SK-N-MC (cell line): ENCODE measurements around the gene NMNAT1.

Source experiments
- DNase-seq: peaks from one replicate; pipeline ENCODE4 v3.0.0-alpha.2; 2011; ENCODE audit warnings: low read depth, low spot score
- H3K27ac ChIP-seq: fragments of 200-600 bp; sonication (generic); 2 replicates; pipeline ENCODE4 v1.5.1; 2016; ENCODE audit warnings: mixed run types
- H3K36me3 ChIP-seq: fragments of 200-600 bp; sonication (generic); 2 replicates; pipeline ENCODE4 v1.6.1; 2017; ENCODE audit warnings: antibody characterized with exemption, low read length, mixed read lengths; ENCODE audit not compliant: insufficient read depth
- H3K4me3 ChIP-seq: fragments of 200-600 bp; sonication (generic); 2 replicates; pipeline ENCODE4 v1.5.1; 2016
- H3K9ac ChIP-seq: fragments of 200-600 bp; sonication (generic); 2 replicates; pipeline ENCODE4 v1.8.0; 2017; ENCODE audit warnings: mixed run types, mixed read lengths; ENCODE audit not compliant: insufficient read length
- H3K9me3 ChIP-seq: fragments of 200-600 bp; sonication (generic); 2 replicates; pipeline ENCODE4 v1.6.1; 2017; ENCODE audit warnings: low read depth, mild to moderate bottlenecking, antibody characterized with exemption, low read length, moderate library complexity, mixed read lengths
- EZH2 ChIP-seq: fragments of 200-600 bp; sonication (generic); IDR thresholded peaks from one replicate; pipeline ENCODE4 v1.6.1; 2017; ENCODE audit warnings: antibody characterized with exemption
- FOXP2 ChIP-seq: optimal IDR thresholded peaks from 2 replicates; pipeline ENCODE3; 2011; ENCODE audit warnings: mild to moderate bottlenecking, moderate library complexity; ENCODE audit not compliant: insufficient read depth; ENCODE audit errors: extremely low read length, control extremely low read depth
- POLR2AphosphoS5 ChIP-seq: IDR thresholded peaks from 2 replicates; pipeline ENCODE4 v1.6.1; 2012; ENCODE audit warnings: mild to moderate bottlenecking, low read depth, low read length, borderline replicate concordance

The NMNAT1 gene

DNA sequence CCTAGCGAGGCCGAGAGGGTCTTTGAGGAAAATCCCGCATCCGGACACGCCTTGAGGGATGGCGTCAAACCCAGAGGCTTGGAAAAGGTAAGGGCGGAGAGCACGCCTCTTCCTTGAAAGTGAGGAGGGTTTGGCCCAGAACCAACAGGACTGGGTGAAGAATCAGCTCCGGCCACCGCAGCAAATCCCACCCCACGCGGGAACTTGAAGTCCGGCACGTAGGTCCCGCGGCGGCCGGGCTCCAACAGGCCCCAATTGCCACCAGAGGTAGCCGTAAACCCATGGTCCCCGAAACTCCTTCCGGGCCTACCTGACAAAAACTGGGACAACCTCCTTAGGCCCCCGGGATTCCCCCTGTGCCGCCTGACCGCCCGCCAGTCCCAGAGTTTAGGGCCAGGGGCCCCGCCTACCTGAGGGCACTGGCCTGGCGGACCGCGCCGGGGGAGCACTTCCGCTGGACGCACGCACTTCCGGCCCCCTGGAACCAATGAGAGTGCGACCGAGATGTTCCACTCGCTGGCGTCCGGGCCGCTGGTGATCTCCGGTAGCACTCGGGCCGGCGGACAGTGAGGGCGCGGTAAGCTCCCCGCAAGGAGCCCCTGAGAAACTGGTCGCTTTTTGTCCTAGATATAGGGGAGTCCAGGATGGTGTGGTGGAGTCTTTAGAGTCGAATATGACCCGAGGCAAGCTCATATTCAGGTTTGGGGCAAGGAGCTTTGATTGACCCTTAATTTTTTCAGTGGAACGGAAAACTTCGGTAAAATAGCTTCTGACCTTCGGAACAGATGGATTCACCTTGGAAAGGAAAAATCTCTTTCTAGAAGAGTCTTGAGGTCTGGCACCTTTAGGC, at the start of gene NMNAT1, which contains the start of gene LZIC:
NMNAT1 (plus strand) TSS at position 537 of the 850 bp plus-strand sequence. CDS start 28,599 bp downstream, outside the sequence.
LZIC (minus strand) TSS at position 453 of the 850 bp plus-strand sequence. CDS start 6,772 bp downstream, outside the sequence.
- DNase-seq: no peak
- Histone ChIP-seq H3K9ac (peak within 1 kb of the TSS; percentile 98), H3K27ac (peak within 1 kb of the TSS; percentile 67; the same call in 1 of the 2 replicates), H3K36me3 (peaks cover 5% of the 10 kb centered on the region; the same call in 1 of the 2 replicates), H3K9me3 (no peaks in the 10 kb centered on the region), H3K4me3 (peak within 1 kb of the TSS; percentile 95)
- peak; percentile 37 for TF ChIP-seq FOXP2
- TF ChIP-seq EZH2: no peak
- peak; percentile 97 for TF ChIP-seq POLR2AphosphoS5

DNA sequence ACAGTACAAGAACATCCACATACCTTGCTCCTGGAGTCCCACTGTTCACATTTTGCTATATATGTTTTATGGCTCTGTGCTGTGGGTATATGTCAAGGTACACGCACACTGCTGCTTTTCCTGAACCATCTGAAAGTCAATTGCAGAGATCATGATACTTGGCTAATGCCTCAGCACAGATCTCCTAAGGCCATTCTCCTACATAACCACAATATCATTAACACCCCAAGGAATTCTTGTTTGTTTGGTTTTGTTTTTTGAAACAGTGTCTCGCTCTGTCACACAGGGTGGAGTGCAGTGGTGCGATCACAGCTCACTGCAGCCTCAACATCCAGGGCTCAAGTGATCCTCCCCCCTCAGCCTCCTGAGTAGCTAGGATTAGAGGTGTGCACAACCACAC, 49.2 kb upstream of the NMNAT1 start:
- no peak for DNase-seq
- H3K27ac ChIP-seq: peak overlapping the region; percentile 20; the same call in 1 of the 2 replicates
- H3K9ac ChIP-seq: no peak overlapping the region
- H3K36me3 ChIP-seq: no peaks in the 10 kb centered on the region
- no peak overlapping the region for H3K4me3 ChIP-seq
- H3K9me3 ChIP-seq: no peaks in the 10 kb centered on the region
- TF ChIP-seq POLR2AphosphoS5: no peak
- TF ChIP-seq EZH2: no peak
- no peak for TF ChIP-seq FOXP2

DNA sequence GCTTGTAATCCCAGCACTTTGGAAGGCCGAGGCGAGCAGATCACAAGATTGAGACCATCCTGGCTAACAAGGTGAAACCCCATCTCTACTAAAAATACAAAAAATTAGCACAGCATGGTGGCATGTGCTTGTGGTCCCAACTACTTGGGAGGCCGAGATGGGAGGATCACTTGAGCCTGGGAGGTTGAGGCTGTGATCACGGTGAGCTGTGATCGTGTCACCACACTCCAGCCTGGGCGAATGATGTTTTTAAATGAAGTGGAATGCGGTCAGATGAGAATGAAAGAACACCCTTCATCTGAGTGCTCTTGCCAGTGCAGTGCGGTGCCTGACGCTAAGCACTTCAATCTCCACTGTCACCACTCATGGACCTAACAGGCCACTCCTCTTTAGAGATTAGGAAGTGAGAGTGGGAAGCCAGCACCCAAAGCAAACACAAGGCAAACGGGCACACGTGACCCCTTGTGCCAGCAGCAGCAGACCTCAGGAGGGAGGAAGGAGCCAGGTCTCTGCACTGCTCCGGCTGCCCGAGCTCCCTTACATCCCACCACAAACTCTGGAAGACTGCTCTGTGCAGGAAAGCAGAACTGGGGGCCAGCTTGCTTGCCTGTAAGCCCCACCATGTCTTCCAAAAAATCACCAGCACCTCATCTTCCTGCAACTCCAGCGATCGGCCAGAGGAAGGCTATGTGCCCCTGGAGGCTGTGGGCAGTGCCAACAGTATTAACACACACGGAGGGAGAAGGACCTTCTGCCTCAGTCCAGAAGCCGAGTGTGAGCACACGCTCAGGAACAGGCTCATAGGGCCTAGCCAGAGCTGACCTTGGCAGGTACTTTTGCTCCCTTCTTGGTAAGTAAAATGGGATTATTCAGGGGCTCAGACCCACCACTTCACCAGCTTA, 42.9 kb upstream of the NMNAT1 start:
- Histone ChIP-seq H3K36me3 (no peaks in the 10 kb centered on the region), H3K9me3 (no peaks in the 10 kb centered on the region), H3K9ac (no peak overlapping the region), H3K27ac (no peak overlapping the region), H3K4me3 (no peak overlapping the region)
- DNase-seq: no peak
- TF ChIP-seq FOXP2 (no peak), POLR2AphosphoS5 (no peak), EZH2 (no peak)

DNA sequence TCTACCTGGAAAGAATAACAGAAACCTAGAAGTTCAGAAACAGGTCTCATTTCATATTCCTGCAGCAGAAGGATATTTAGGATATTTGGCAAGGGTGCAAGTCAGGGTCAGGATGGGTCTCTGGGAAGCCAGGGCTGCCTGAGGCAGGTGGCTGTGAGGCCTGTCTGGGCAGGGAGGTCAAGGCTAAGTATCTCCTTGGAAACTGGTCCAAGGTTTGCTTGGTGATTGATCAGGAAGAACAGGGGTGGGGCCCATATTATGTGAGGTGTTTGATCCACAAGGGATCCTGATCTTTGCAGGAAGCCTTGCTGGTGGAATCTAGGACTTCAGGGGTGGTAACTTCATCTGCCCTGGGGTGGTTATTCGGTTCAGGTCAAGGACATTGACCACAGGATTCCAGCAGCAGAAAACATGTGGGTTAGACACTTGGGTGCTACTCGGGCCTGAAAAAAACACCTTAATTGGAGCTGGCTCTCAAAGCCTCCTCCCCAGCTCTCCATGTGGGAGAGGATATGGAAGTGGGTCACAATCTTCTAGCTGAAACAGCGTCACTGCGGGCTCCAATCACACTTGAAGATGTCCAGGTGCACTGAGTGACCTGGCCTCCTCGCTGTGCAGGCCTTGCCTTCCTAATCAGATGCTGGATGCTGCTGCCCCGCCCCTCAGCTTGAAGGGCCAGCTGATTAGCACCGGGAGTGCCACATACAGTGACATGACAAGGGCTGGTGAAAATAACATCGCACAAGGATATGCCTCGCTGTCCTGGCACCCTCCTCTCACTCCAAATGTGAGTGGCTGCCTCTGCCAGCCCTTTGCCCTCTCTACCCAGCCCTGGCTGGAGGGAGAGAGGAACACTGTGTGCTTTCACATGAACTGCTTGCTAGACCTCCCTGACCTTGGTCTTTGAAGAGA, 41.9 kb upstream of the NMNAT1 start:
- no peak overlapping the region for H3K27ac ChIP-seq
- H3K9ac ChIP-seq: no peak overlapping the region

DNA sequence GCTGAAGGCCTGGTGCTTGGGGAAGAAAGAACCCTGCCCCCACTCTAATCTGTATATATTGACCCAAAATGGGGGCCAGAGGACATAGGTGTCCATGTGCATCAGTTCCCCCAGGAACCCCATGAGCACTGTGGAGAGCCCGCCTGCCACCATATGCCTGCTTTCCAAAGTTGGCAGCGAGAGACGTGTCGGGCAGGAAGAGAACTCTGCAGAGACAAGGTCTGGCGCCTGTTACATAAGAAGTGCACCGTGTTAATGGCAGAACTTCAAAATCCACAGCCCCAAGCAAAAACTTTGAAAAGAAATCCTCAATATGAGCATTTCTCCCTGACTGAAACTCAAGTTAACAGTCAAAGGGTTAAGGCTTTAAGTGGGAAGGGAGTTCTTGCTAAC, 41.2 kb upstream of the NMNAT1 start:
- Histone ChIP-seq H3K9ac (no peak overlapping the region), H3K27ac (no peak overlapping the region), H3K36me3 (no peaks in the 10 kb centered on the region), H3K9me3 (no peaks in the 10 kb centered on the region), H3K4me3 (no peak overlapping the region)
- TF ChIP-seq EZH2 (no peak), FOXP2 (no peak)
- DNase-seq: no peak

More for the DNA sequence above, 41.9 kb upstream of the NMNAT1 start:
- no peaks in the 10 kb centered on the region for H3K36me3 ChIP-seq
- no peaks in the 10 kb centered on the region for H3K9me3 ChIP-seq
- DNase-seq: no peak
- H3K4me3 ChIP-seq: no peak overlapping the region
- TF ChIP-seq POLR2AphosphoS5: no peak
- TF ChIP-seq FOXP2: no peak
- TF ChIP-seq EZH2: no peak

DNA sequence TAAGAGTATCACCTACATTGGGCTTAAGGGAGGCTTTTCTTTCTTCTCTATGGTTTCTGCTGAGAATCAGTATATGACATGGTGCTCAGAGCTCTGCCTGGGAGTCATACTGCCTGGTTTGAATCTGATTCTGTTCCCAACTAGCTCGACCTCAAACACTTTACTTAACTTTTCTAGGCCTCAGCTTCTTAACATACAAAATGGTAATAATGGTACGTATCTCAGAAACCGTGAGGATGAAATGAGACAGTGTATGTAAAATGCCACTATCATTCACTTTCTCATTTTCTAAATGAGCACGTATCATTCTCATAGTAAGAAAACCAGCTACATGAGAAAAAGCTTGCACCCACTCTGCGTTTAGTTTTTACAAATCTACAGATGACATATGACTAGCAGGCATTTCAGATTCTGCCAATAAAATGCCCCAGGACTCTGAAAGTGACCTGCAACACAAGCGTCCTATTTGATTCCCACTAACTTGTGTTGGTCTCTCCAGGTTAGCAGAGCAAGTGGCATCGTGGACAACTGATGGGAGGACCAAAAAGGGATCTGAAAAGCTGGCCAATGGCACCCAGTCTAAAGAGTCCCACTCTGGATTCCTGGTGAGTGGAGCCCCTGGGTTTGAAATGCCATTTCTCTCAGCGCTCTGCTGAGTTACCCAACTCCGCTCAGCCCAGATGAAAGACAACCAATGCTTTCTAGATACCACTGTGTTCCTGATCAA, 39.3 kb upstream of the NMNAT1 start:
- H3K4me3 ChIP-seq: no peak overlapping the region
- no peaks in the 10 kb centered on the region for H3K36me3 ChIP-seq
- DNase-seq: no peak
- H3K9ac ChIP-seq: no peak overlapping the region
- TF ChIP-seq FOXP2 (no peak), EZH2 (no peak), POLR2AphosphoS5 (no peak)
- H3K9me3 ChIP-seq: no peaks in the 10 kb centered on the region
- H3K27ac ChIP-seq: no peak overlapping the region

DNA sequence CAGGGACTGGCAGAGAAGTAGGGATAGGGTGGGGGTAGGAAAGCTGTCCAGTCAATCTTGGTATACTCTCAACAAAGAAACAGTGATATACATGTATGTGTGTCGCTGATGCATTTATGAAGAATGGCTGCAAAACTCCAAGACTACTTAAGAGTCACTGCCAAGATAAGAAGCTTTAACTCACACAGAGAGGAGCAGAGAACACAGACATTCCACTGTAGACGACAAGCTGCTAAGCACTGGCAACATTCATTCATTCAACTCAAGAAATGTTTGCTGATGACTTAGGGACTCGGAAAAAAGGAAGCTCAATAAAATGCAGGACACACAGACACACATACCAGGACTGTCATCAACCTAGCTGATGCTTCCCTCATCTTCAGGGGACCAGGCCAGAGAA, 38.7 kb upstream of the NMNAT1 start:
- DNase-seq: no peak
- Histone ChIP-seq H3K27ac (no peak overlapping the region), H3K36me3 (no peaks in the 10 kb centered on the region), H3K9ac (no peak overlapping the region), H3K9me3 (no peaks in the 10 kb centered on the region), H3K4me3 (no peak overlapping the region)
- TF ChIP-seq POLR2AphosphoS5: no peak
- no peak for TF ChIP-seq FOXP2
- no peak for TF ChIP-seq EZH2

DNA sequence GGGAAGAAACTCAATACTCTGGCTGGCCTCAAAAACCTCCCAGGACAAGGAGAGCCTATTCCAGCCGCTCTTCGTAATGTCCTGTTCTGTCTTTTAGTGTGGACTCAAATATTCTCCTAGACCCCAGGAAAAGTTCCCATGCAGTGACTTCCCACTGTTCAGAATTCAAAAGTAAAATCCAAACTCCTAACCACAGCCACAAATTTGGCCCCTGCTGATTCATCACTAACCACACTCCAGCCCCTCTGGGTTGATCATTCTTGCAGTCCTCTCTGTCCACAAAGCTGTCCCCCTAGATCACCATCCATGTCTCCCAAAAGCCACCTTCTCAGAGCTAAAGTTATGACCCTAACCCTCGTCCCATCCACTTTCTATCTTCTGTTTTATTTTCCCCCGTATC, 38.3 kb upstream of the NMNAT1 start:
- TF ChIP-seq POLR2AphosphoS5 (no peak), FOXP2 (no peak), EZH2 (no peak)
- Histone ChIP-seq H3K9me3 (no peaks in the 10 kb centered on the region), H3K27ac (no peak overlapping the region), H3K9ac (no peak overlapping the region), H3K4me3 (no peak overlapping the region), H3K36me3 (no peaks in the 10 kb centered on the region)
- no peak for DNase-seq
